Neuron (in vitro differentiated cells): ENCODE data around the gene PARS2.

Source experiments
- H2AFZ ChIP-seq: one replicate; pipeline ENCODE4 v1.6.1; 2013; ENCODE audit warnings: low read depth, mild to moderate bottlenecking, inconsistent platforms, low read length, moderate library complexity
- H3K27me3 ChIP-seq: one replicate; pipeline ENCODE4 v1.6.1; 2013; ENCODE audit warnings: low read length; ENCODE audit not compliant: insufficient read depth
- H3K36me3 ChIP-seq: one replicate; pipeline ENCODE4 v1.6.1; 2013; ENCODE audit warnings: low read length; ENCODE audit not compliant: insufficient read depth
- H3K4me1 ChIP-seq: one replicate; pipeline ENCODE4 v1.6.1; 2013; ENCODE audit warnings: low read length; ENCODE audit not compliant: insufficient read depth
- H3K4me3 ChIP-seq: 2 replicates; pipeline ENCODE4 v1.5.1; 2013; ENCODE audit warnings: mild to moderate bottlenecking, low read length, moderate library complexity
- H3K9me3 ChIP-seq: one replicate; pipeline ENCODE4 v1.6.1; 2013; ENCODE audit warnings: low read length

Gene PARS2

GRCh38 chr1:54764133-54764921 is at the start of gene PARS2:
Gene PARS2, minus strand, starts transcription at chr1:54764523. Its CDS starts 5,362 bp downstream, at chr1:54759161.
- no peaks in the 10 kb centered on the region for H3K9me3 ChIP-seq

DNA sequence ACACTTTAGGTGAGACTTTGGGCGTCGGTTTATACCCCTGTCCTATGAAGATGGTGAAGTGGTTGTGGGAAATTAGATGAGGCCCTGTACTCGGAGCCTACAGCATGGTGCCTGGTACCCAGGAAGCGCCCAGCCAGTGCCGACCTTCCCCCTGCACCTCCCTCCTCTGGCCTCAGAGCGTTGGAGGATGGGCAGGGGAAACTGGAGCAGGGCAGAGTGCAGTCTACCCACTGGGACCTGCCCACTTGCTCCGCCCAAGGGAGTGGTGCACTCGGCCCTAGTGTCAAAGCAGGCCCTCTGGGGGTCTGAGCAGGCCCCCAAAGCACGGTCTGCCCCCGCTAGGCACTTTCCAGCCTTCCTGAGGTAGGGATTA is 49.8 kb upstream of the PARS2 start:
- Histone ChIP-seq H3K4me3 (no peak overlapping the region), H3K27me3 (peaks cover 41% of the 10 kb centered on the region), H2AFZ (no peak overlapping the region), H3K4me1 (peaks cover 11% of the 10 kb centered on the region), H3K36me3 (no peaks in the 10 kb centered on the region), H3K9me3 (no peaks in the 10 kb centered on the region)

More at GRCh38 chr1:54764133-54764921, at the start of gene PARS2:
- Histone ChIP-seq H3K36me3 (no peaks in the 10 kb centered on the region), H3K4me3 (peak within 1 kb of the TSS; percentile 98), H3K27me3 (no peaks in the 10 kb centered on the region), H3K4me1 (peaks cover 8% of the 10 kb centered on the region), H2AFZ (peak within 1 kb of the TSS; percentile 78)

- Histone ChIP-seq H3K36me3 (no peaks in the 10 kb centered on the region), H3K4me3 (no peak overlapping the region), H3K9me3 (no peaks in the 10 kb centered on the region), H2AFZ (no peak overlapping the region), H3K27me3 (peaks cover 41% of the 10 kb centered on the region), H3K4me1 (peaks cover 11% of the 10 kb centered on the region)
Measured at GRCh38 chr1:54813485-54814125, 49.3 kb upstream of the PARS2 start.

DNA sequence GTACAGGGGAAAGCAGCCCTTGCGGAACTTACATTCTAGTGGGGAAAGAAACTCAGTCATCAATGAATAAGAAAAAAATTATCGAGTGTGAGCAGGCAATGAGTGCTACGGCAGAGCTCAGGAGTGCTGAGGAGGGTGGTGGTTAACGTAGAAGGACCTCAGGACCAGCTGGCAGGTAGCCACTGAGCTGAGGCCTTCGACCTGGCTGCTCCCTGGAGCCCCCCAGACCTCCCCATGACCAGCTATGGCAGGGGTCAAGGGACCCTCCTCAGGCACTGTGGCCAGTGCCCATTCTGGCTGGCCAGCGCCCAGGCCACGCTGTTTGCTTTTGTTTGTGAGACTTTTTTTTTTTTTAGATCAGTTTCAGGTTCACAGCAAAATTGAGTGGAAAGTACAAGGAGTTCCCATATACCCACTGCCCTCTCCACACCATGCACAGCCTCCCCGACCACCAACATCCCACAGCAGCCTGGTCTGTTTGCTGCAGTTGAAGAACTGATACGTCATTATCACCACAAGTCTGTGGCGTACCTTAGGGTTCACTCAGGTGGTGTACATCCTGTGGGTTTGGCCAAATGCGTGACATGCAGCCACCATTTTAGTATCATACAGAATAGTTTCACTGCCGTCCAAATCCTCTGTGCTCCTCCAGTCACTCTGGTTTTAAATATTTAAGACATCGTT is 48.6 kb upstream of the PARS2 start:
- peaks cover 11% of the 10 kb centered on the region for H3K4me1 ChIP-seq
- H3K27me3 ChIP-seq: peaks cover 39% of the 10 kb centered on the region
- no peaks in the 10 kb centered on the region for H3K9me3 ChIP-seq
- H3K4me3 ChIP-seq: no peak overlapping the region
- H3K36me3 ChIP-seq: no peaks in the 10 kb centered on the region
- no peak overlapping the region for H2AFZ ChIP-seq

- H3K9me3 ChIP-seq: no peaks in the 10 kb centered on the region
- peaks cover 33% of the 10 kb centered on the region for H3K27me3 ChIP-seq
Measured at GRCh38 chr1:54811739-54812655, 47.7 kb upstream of the PARS2 start.

DNA sequence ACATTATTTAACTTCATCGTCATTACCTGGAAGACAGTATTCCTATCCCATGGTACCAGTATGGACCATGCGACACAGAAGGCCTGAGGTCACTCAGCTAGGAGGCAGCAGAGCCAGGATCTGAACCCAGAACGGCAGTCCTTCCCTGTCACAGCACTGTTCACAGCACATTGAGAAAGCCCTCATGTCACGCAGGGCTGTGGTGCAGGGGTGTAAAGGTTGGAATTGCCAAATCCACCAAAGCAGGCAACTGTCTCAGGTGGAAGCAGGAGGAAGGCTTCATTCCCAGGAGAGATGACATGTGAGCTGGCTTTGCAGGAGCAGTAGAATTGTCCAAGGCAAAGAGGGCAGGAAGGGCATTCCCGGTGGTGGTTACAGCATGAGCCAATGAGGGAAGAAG is 46.7 kb upstream of the PARS2 start:
- Histone ChIP-seq H3K9me3 (no peaks in the 10 kb centered on the region), H3K27me3 (peaks cover 26% of the 10 kb centered on the region), H3K4me3 (no peak overlapping the region), H3K36me3 (no peaks in the 10 kb centered on the region), H2AFZ (no peak overlapping the region), H3K4me1 (peaks cover 11% of the 10 kb centered on the region)

More at GRCh38 chr1:54811739-54812655, 47.7 kb upstream of the PARS2 start:
- Histone ChIP-seq H3K4me3 (no peak overlapping the region), H3K4me1 (peaks cover 11% of the 10 kb centered on the region), H2AFZ (no peak overlapping the region), H3K36me3 (no peaks in the 10 kb centered on the region)

- H3K36me3 ChIP-seq: no peaks in the 10 kb centered on the region
- peaks cover 11% of the 10 kb centered on the region for H3K4me1 ChIP-seq
Measured at GRCh38 chr1:54810153-54810942, 46.0 kb upstream of the PARS2 start.

DNA sequence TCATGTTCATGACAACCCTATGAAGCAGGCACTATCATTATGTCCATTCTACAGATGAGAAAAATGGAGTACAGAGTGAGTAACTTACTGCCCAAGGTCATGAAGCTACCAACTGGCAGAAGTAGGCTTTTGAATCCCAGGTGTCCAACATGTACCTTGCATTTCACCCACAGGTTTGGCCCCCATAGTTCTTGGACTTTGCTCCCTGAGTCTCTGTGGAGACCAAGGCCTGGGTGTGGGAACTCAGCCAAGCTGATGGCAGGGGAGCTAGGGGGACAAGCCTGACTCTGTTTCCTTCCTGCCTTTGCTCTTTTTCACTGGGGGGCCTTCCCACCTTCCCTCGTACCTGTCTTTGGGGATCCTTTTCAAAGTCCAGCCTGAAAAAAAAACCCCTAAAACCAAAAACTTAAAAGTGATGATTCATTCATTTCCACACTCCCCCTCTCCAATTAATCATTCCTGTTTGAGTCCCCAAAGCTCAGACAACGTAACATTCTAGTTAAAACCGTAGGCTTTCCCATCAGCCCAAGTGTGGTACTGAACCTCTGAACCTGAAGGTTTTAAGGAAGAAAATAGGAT is 45.3 kb upstream of the PARS2 start:
- Histone ChIP-seq H3K4me3 (no peak overlapping the region), H3K27me3 (peaks cover 14% of the 10 kb centered on the region), H2AFZ (no peak overlapping the region), H3K9me3 (no peaks in the 10 kb centered on the region), H3K4me1 (peaks cover 11% of the 10 kb centered on the region), H3K36me3 (no peaks in the 10 kb centered on the region)

More at GRCh38 chr1:54810153-54810942, 46.0 kb upstream of the PARS2 start:
- Histone ChIP-seq H3K9me3 (no peaks in the 10 kb centered on the region), H3K27me3 (peaks cover 22% of the 10 kb centered on the region), H2AFZ (no peak overlapping the region), H3K4me3 (no peak overlapping the region)

- peaks cover 10% of the 10 kb centered on the region for H3K27me3 ChIP-seq
- H3K36me3 ChIP-seq: no peaks in the 10 kb centered on the region
- H3K4me3 ChIP-seq: no peak overlapping the region
- no peak overlapping the region for H2AFZ ChIP-seq
- H3K4me1 ChIP-seq: peaks cover 6% of the 10 kb centered on the region
- H3K9me3 ChIP-seq: no peaks in the 10 kb centered on the region
Measured at GRCh38 chr1:54808443-54809207, 44.3 kb upstream of the PARS2 start.

DNA sequence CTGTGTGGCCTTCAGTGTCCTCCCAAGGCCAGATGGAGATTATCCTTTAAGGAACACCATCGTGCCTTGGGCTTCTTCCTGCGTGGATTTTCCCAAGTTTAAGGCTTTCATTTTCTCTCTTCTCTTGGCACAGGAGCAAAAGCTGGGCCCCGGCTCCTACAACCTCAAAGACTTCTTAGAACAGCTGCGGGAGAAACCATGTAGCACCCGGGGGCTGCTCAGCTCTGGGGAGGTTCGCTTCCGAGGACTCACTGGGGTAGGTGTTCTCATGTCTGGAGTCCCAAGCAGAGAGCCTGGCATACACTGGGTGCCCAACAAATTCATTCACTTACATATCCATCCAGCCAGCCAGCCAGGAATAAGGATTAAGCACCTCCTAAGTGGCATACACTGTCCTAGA is 43.4 kb upstream of the PARS2 start:
- Histone ChIP-seq H3K36me3 (no peaks in the 10 kb centered on the region), H3K4me1 (no peaks in the 10 kb centered on the region), H3K27me3 (peaks cover 10% of the 10 kb centered on the region), H3K9me3 (no peaks in the 10 kb centered on the region), H3K4me3 (no peak overlapping the region), H2AFZ (no peak overlapping the region)

DNA sequence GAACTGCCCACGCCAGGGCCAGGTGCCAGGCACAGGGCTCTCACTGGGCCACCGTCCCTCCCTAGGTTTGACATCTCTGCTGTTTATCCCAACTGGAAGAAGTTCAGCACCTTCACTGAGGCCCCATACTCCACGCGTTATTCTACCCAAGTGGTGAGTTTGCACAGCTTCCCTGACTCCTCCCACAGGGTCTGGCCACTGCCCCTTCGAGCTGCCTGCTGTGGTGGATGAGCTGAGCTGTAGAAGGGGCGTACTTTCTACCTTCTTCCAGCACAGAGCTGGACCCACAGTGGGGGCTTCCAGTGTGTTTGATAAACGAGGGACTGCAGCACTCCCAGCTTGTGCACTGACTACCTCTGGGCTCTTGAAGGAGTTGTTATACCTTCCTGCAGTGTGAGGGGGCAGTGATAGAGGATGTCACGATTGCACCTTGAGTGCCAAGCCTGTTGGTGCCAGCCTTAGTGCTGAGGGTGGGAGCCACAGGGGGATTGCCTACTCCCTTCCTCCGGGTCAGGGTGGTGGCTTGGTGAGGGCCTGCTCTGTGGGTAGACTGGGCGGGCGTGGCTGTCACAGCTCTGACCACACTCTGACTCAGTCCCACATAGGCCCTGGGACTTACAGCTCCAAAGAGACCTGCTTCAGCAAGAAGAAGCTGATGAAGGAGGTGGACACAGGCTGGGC is 42.7 kb upstream of the PARS2 start:
- Histone ChIP-seq H3K36me3 (no peaks in the 10 kb centered on the region), H3K27me3 (peaks cover 9% of the 10 kb centered on the region)

More for the DNA sequence above, 42.7 kb upstream of the PARS2 start:
- Histone ChIP-seq H3K4me3 (no peak overlapping the region), H2AFZ (no peak overlapping the region), H3K9me3 (no peaks in the 10 kb centered on the region), H3K4me1 (no peaks in the 10 kb centered on the region)
